Mononuclear cell (primary cell): Measurements from ENCODE around the gene HTRA1. TPM values are rescaled to one million over a fixed set of nuclear protein-coding genes. Genes with fewer than 3 reads are reported as not detected.

Experiments used
- H3K27me3 ChIP-seq: 2 replicates; pipeline ENCODE4 v1.6.0; 2011; ENCODE audit warnings: low read length, control low read depth; ENCODE audit not compliant: insufficient read depth
- H3K4me1 ChIP-seq: 2 replicates; pipeline ENCODE4 v1.5.1; 2011; ENCODE audit warnings: mild to moderate bottlenecking, low read length, control low read depth; ENCODE audit not compliant: insufficient read depth
- H3K4me3 ChIP-seq: 2 replicates; pipeline ENCODE4 v1.5.1; 2011; ENCODE audit warnings: mild to moderate bottlenecking, low read length, moderate library complexity
- H3K9me3 ChIP-seq: 2 replicates; pipeline ENCODE4 v1.5.1; 2011; ENCODE audit warnings: low read depth, mild to moderate bottlenecking, control low read depth, low read length
- total RNA-seq: library from RNA; depleted of rRNA; stranded (reverse); fragments of >200 nt; gene quantifications from one replicate; pipeline ENCODE4 v1.2.3, GENCODE V29; 2012

HTRA1 gene
- total RNA-seq, 1 donor: 2.2 TPM

DNA sequence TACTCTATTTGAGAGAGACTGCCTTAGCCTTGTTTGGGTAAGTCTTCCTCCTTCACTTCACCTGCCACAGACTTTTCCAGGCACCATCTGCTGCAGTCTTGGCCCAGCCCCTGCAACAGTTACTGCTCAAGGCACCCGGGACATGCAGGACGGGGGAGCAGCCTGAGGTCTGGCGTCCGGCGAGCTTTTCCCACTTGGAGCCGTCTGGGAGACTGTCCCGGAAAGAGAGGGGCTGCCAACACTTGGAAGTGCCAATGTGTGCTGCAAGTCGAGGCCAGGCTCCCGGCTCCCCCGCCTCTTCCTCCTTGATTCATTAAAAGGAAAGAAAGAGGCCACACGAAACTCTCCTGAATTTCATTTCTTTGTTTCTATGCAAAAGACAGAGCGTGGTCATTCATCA, 13.7 kb downstream of the HTRA1 start:
- no peaks in the 10 kb centered on the region for H3K9me3 ChIP-seq
- H3K27me3 ChIP-seq: peaks cover 12% of the 10 kb centered on the region
- H3K4me3 ChIP-seq: no peak overlapping the region
- peaks cover 9% of the 10 kb centered on the region for H3K4me1 ChIP-seq

GRCh38 chr10:122475591-122476332, 14.4 kb downstream of the HTRA1 start:
- H3K9me3 ChIP-seq: no peaks in the 10 kb centered on the region
- no peak overlapping the region for H3K4me3 ChIP-seq
- peaks cover 7% of the 10 kb centered on the region for H3K4me1 ChIP-seq
- peaks cover 12% of the 10 kb centered on the region for H3K27me3 ChIP-seq

- no peak overlapping the region for H3K4me3 ChIP-seq
- H3K27me3 ChIP-seq: peaks cover 12% of the 10 kb centered on the region
- peaks cover 7% of the 10 kb centered on the region for H3K4me1 ChIP-seq
- no peaks in the 10 kb centered on the region for H3K9me3 ChIP-seq
These were observed 15.0 kb downstream of the HTRA1 start for GRCh38 chr10:122476333-122476695.

DNA sequence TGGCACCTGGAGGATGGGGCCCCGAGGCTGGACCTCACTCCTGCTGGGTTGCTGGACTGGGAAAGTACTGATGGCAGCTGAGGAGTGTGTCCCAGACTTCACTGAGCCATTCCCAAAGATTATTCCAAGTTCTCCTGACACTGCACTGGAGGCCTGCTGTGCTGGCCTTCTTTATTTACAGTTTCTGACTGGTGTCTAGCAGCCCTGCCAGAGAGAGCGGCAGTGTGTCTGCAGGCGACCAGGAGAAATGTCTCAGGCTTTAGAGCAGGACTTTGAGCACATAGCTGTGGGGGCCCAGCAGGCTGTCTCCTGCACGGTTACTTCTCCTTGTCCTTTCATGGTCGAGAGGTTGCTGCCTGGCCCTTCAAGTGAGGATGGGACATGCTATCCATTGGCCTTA, 16.1 kb downstream of the HTRA1 start:
- peaks cover 9% of the 10 kb centered on the region for H3K27me3 ChIP-seq
- no peak overlapping the region for H3K4me3 ChIP-seq
- H3K9me3 ChIP-seq: no peaks in the 10 kb centered on the region
- peaks cover 7% of the 10 kb centered on the region for H3K4me1 ChIP-seq

DNA sequence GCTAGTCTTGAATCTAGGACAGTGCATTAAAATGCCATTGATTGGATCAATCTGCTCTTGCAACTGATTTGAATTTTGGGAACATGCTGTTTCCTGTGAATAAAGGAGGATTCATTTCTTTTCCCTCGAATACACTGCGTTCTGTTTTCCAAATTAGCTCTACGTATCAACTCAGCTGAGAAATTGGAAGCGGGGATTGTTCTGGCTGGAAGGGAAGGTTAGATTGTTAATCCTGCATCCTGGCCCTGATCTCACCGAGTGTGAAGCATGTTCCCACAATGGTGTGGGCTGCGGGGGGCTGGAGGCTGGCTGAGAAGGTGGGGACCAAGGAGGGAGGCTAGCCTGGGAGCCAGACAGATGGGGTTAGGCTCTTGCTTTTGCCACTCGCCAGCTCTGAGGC, 17.6 kb downstream of the HTRA1 start:
- Histone ChIP-seq H3K4me3 (no peak overlapping the region), H3K27me3 (peaks cover 3% of the 10 kb centered on the region), H3K4me1 (peaks cover 5% of the 10 kb centered on the region), H3K9me3 (no peaks in the 10 kb centered on the region)

- H3K27me3 ChIP-seq: peaks cover 3% of the 10 kb centered on the region
- no peak overlapping the region for H3K4me3 ChIP-seq
- H3K9me3 ChIP-seq: no peaks in the 10 kb centered on the region
- H3K4me1 ChIP-seq: no peaks in the 10 kb centered on the region
These were observed 18.9 kb downstream of the HTRA1 start for GRCh38 chr10:122480146-122480833.

DNA sequence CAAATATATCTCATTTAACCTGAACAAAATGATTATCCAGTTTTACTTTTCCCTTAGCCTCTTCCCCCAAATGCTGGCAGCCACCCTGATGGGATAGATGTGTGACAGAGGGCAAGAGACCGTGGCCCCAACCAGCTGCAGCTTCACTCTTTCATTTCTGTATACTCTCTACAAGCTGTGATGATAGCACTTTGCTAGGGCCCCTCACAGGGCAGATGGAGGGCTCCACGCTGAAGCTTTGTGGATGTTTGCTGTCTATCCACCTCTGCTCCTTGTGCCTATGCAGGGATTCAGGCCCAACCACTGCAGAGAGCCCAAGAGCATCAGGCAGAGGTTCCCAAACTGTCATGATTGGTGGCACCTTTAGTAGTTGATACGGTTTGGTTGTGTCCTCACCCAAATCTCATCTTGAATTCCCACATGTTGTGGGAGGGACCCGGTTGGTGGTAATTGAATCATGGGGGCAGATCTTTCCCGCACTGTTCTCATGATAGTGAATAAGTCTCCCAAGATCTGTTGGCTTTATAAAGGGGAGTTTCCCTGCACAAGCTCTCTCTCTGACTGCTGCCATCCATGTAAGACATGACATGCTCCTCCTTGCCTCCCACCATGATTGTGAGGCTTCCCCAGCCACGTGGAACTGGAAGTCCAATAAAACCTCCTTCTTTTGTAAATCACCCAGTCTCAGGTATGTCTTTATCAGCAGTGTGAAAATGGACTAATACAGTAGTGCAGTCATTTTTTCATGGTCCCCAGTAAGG, 20.1 kb downstream of the HTRA1 start:
- Histone ChIP-seq H3K4me1 (peaks cover 3% of the 10 kb centered on the region), H3K27me3 (peaks cover 3% of the 10 kb centered on the region), H3K9me3 (no peaks in the 10 kb centered on the region), H3K4me3 (no peak overlapping the region)

GRCh38 chr10:122484276-122485060, 23.1 kb downstream of the HTRA1 start:
- Histone ChIP-seq H3K4me3 (no peak overlapping the region), H3K4me1 (peaks cover 3% of the 10 kb centered on the region), H3K9me3 (no peaks in the 10 kb centered on the region), H3K27me3 (peaks cover 3% of the 10 kb centered on the region)

- H3K4me1 ChIP-seq: peaks cover 3% of the 10 kb centered on the region
- H3K9me3 ChIP-seq: no peaks in the 10 kb centered on the region
- peaks cover 3% of the 10 kb centered on the region for H3K27me3 ChIP-seq
- no peak overlapping the region for H3K4me3 ChIP-seq
These were observed 24.3 kb downstream of the HTRA1 start for GRCh38 chr10:122485670-122486069.

DNA sequence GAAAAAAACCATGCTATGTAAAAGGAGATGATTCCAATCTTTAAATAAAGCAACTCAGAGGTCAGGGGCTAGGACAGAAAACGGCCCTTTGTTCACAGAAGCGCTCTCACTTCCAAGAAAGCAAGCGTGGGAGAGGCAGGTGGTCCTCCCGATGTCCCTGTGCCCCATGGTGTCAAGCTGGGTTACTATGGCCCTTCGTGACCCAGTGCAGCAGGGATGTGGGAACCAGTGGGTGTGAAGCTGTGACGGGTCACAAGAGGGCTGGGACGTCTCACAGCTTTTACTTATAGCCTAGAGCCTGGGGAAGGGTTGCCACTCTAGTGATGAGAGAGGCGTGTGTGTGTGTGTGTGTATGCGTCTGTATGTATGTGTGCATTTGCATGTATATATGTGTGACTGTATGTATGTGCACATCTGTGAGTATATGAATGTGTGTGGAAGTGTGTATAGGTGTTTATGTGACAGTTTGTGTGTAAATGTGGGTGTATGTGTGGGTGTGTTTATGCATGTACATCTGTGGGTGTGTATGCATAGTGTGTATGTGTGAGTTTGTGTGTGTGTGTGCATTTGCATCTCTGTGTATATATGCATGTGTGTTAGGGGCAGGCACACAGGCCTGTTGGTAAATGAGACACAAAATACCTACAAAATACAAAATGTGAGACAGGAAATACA, 25.2 kb downstream of the HTRA1 start:
- Histone ChIP-seq H3K27me3 (peaks cover 3% of the 10 kb centered on the region), H3K4me3 (no peak overlapping the region), H3K9me3 (no peaks in the 10 kb centered on the region), H3K4me1 (peaks cover 3% of the 10 kb centered on the region)

DNA sequence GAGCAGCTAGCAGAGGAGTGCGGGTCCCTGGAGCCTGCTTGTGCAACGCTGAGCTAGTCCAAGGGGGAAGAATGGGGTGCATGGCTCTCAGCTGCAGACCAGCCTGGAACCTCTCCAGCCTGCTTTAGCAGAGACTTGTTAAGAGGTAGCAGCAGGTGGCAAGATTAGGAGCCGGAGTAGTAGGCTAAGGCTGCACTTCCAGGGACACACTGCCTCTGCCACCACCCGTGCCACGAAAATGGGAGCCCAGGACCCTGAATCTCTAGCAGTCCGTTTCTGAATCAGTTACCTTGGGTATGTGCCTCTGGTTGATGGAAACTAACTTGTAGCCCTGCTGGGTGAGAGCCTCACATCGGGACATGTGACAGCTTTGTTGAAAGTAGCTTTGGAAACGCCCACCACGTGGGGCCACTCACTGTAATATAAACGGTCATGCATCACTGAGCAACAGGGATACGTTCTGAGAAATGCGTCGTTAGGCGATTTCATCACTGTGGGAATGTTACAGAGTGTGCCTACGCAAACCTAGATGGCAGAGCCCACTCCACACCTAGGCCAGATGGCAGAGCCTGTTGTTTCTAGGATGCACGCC, 25.9 kb downstream of the HTRA1 start:
- H3K9me3 ChIP-seq: no peaks in the 10 kb centered on the region
- H3K27me3 ChIP-seq: peaks cover 2% of the 10 kb centered on the region
- H3K4me1 ChIP-seq: peaks cover 3% of the 10 kb centered on the region
- H3K4me3 ChIP-seq: no peak overlapping the region

DNA sequence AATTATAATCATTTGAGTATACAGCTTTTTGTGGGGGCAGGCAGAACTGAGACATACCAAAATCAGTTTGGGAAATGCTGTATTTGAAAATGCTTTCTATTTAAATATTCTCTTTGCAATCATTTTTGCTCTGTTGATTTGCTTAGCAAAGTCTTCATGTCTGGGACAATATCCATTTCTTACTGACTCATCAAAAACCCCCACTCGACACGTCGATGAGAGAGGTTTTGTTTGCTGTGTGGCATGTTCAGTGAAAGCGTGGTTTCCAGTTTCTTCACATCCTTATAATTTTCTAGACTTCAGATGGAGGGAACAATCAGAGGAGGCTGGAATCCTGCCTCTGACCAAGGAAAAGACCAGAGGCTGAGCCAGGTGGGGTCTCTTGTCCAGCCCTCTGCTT, 28.9 kb downstream of the HTRA1 start:
- H3K9me3 ChIP-seq: no peaks in the 10 kb centered on the region
- H3K27me3 ChIP-seq: no peaks in the 10 kb centered on the region
- no peak overlapping the region for H3K4me3 ChIP-seq
- H3K4me1 ChIP-seq: peaks cover 3% of the 10 kb centered on the region

DNA sequence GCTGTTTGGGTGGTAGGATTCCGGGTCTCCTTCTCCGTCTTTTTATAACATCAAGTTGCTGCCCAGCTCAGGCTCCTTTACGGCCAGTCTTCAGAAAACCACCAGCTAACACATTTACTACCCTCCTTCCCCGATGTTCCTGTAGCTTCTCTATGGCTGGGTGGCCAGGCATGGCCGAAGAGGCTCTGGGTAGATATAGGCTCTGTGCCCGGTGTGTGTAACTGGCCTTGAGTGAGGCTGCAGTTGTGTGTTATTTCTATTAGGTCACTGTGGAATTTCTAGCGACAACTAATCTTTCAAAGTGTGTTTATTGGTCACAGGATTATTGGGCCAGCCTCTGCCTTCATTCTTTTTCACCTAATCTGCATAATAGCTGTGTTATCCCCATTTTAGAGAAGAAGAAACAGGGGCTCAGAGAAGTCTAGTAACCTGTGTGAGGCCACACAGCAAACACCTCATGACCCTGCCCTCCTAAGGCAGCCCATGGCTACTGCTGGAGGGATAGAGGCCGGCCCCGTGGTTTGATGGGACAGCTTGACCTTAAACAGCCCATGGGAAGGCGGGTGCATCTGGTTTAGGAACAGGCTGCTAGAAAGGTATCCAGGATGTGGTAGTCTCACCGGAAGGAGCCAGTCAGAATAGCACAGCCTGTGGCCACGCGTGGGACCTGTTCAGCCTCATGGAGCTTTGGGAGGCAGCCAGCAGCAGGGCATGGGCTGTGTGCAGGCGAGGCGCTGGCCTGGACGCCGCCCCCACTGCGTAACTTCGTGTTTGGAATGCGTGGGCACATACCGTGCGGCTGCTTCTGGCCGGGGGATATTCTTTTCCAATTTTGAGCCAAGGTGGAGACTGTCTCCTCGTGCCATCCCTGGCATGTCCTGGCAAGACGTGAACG, 29.7 kb downstream of the HTRA1 start:
- H3K4me1 ChIP-seq: no peaks in the 10 kb centered on the region
- H3K27me3 ChIP-seq: no peaks in the 10 kb centered on the region
- H3K9me3 ChIP-seq: no peaks in the 10 kb centered on the region
- H3K4me3 ChIP-seq: no peak overlapping the region
